ENCODE measurements around the gene KIF17. TPM values are rescaled to one million over a fixed set of nuclear protein-coding genes. Genes with fewer than 3 reads are reported as not detected.

KIF17 gene
- total RNA-seq, 1 experiment from 2014 or later = 2.4 TPM

DNA sequence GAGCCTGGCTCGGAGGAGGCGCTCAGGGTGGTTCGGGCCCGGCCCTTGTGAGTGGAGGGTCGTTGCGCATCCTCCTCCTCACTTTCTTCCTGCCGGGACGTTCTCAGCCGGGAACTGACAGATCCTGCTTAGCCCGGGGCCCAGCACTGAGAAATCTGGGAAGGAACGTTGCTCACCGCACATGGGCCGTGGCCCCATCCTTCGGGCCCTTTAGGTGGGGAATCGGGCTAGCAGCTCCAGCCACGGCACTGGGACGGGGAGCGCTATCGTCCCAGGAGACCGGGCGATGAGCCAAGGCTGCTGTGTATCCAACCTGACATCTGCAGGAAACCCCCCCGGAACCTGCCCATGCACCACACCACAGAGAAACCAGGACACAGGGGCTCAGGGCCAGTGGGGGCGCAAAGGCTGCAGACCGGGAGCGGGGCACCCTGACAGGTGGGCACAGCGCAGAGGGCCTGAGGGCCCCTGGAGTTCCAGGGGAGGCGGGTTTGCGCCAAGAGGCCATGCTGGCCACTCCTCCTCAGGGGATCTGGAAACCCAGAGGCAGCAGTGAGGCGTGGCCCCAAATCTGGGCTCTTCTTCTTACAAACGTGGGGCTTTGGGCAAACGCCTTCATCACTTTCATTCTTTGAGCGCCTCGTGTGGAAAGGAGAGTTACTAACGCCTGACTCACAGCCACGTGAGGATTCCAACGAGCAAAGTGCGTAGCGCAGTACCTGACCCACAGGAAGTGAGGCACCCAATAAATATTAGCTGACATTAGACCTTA, 15.0 kb upstream of the KIF17 start, which contains the start of gene SH2D5:
SH2D5 (minus strand) TSS at position 116 of the 772 bp plus-strand sequence. CDS start 4,659 bp downstream, outside the sequence.
- Histone ChIP-seq H4K20me1 (ENCODE audit: insufficient read depth) (no peaks in the 10 kb centered on the region), H3K27me3 (ENCODE audit: insufficient read depth, low read length) (no peaks in the 10 kb centered on the region), H3K79me2 (ENCODE audit: insufficient read depth, low read length) (peaks cover 5% of the 10 kb centered on the region; the same call in 1 of the 2 replicates), H3K36me3 (ENCODE audit: control insufficient read depth in 1 of 2, insufficient read depth in 2 of 2, low read length in 2 of 2) (peaks cover 3 to 10% of the 10 kb centered on the region in 2 experiments; a peak in 3 of 4 replicates), H3K9ac (ENCODE audit: low read length) (peak within 1 kb of the TSS; percentile 68), H3K4me1 (ENCODE audit: control insufficient read depth in 1 of 2, insufficient read depth in 2 of 2, low read length in 2 of 2) (peaks cover 17 to 49% of the 10 kb centered on the region in 2 experiments), H3K9me2 (ENCODE audit: insufficient read depth) (no peaks in the 10 kb centered on the region), H3K4me2 (ENCODE audit: low read length) (peak within 1 kb of the TSS; percentile 88), H3K4me3 (replicated peaks in 1 of 2; ENCODE audit: low read depth in 1 of 2, low read length in 2 of 2) (peak within 1 kb of the TSS; percentile 56), H3K9me3 (ENCODE audit: control insufficient read depth in 1 of 2, insufficient read depth in 1 of 2, low read depth in 1 of 2, low read length in 2 of 2) (no peaks in the 10 kb centered on the region), H2AFZ (ENCODE audit: low read depth, low read length, poor library complexity, severe bottlenecking) (no peak within 1 kb of the TSS), H3K27ac (ENCODE audit: low read depth, low read length) (peak within 1 kb of the TSS; percentile 93)
- intact Hi-C loops (cut with micrococcal nuclease) = no loop called here
- ATAC-seq (peak; percentile 73), DNase-seq (ENCODE audit: low read depth, low spot score) (peak; percentile 90)
- ChIA-PET RAD21 (ENCODE audit: low non-redundant PET in 1 of 2, low total read pairs in 2 of 2, uncharacterized antibody in 2 of 2, unreplicated experiment in 2 of 2) (interaction anchor here in 1 of 2 experiments (1.0 kb wide), 2 partner anchors 36 to 158 kb away, joined by 3 to 5 read pairs; no protein-coding TSS in a partner anchor), POLR2A (no interaction called here), CTCF (interaction anchor here (0.7 to 2.7 kb wide), 2 partner anchors 36 to 463 kb away, joined by 4 to 13 read pairs; no protein-coding TSS in a partner anchor)
- BruUV-seq (replicated peaks) = no TSS peak
- no peak for TF ChIP-seq EGR1 (IDR thresholded peaks at IDR 0.05; ENCODE audit: low read depth)
- no peak for TF ChIP-seq TCF7L2 (IDR thresholded peaks at IDR 0.05; ENCODE audit: borderline replicate concordance, extremely low read depth, insufficient read depth, insufficient read length)
- TF ChIP-seq SP1 (IDR thresholded peaks at IDR 0.05; ENCODE audit: low read depth) = peak; percentile 79
- TF ChIP-seq ZFX (IDR thresholded peaks at IDR 0.05) = no peak; the same call in 1 of the 2 replicates
- TF ChIP-seq, protein P1, sequence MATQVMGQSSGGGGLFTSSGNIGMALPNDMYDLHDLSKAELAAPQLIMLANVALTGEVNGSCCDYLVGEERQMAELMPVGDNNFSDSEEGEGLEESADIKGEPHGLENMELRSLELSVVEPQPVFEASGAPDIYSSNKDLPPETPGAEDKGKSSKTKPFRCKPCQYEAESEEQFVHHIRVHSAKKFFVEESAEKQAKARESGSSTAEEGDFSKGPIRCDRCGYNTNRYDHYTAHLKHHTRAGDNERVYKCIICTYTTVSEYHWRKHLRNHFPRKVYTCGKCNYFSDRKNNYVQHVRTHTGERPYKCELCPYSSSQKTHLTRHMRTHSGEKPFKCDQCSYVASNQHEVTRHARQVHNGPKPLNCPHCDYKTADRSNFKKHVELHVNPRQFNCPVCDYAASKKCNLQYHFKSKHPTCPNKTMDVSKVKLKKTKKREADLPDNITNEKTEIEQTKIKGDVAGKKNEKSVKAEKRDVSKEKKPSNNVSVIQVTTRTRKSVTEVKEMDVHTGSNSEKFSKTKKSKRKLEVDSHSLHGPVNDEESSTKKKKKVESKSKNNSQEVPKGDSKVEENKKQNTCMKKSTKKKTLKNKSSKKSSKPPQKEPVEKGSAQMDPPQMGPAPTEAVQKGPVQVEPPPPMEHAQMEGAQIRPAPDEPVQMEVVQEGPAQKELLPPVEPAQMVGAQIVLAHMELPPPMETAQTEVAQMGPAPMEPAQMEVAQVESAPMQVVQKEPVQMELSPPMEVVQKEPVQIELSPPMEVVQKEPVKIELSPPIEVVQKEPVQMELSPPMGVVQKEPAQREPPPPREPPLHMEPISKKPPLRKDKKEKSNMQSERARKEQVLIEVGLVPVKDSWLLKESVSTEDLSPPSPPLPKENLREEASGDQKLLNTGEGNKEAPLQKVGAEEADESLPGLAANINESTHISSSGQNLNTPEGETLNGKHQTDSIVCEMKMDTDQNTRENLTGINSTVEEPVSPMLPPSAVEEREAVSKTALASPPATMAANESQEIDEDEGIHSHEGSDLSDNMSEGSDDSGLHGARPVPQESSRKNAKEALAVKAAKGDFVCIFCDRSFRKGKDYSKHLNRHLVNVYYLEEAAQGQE (IDR thresholded peaks at IDR 0.05; ENCODE audit: low read depth) = no peak
- no peak for TF ChIP-seq CEBPB (IDR thresholded peaks at IDR 0.05; ENCODE audit: low read depth)
- TF ChIP-seq YY1 (IDR thresholded peaks at IDR 0.05; ENCODE audit: extremely low read depth, insufficient replicate concordance, low read depth, low read length) = no peak
- no peak for TF ChIP-seq POLR2A (IDR thresholded peaks at IDR 0.05; ENCODE audit: borderline replicate concordance, extremely low read depth, insufficient read depth, insufficient read length)
- no peak for TF ChIP-seq ELF1 (IDR thresholded peaks at IDR 0.05; ENCODE audit: borderline replicate concordance, low read depth)
- no peak; the same call in 1 of the 2 replicates for TF ChIP-seq RAD21 (IDR thresholded peaks at IDR 0.05; ENCODE audit: low read depth)
- TF ChIP-seq SRF (IDR thresholded peaks at IDR 0.05; ENCODE audit: low read depth) = no peak
- TF ChIP-seq, protein P2, sequence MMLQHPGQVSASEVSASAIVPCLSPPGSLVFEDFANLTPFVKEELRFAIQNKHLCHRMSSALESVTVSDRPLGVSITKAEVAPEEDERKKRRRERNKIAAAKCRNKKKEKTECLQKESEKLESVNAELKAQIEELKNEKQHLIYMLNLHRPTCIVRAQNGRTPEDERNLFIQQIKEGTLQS (IDR thresholded peaks at IDR 0.05) = no peak
- TF ChIP-seq SIN3A (IDR thresholded peaks at IDR 0.05; ENCODE audit: low read depth) = peak; percentile 83
- TF ChIP-seq EZH2phosphoT487 (IDR thresholded peaks at IDR 0.05; ENCODE audit: borderline replicate concordance) = no peak
- TF ChIP-seq ZBTB33 (IDR thresholded peaks at IDR 0.05; ENCODE audit: extremely low read depth, insufficient replicate concordance, low read length) = peak; percentile 28
- 0 out of 2 replicates have a peak, but pooled peaks have one; percentile 74 for TF ChIP-seq CBX3 (IDR thresholded peaks at IDR 0.05; ENCODE audit: low read depth)
- TF ChIP-seq POLR2AphosphoS5 (IDR thresholded peaks at IDR 0.05; ENCODE audit: low read depth, low read length) = 0 out of 2 replicates have a peak, but pooled peaks have one; percentile 32
- TF ChIP-seq, protein P3, sequence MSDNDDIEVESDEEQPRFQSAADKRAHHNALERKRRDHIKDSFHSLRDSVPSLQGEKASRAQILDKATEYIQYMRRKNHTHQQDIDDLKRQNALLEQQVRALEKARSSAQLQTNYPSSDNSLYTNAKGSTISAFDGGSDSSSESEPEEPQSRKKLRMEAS (IDR thresholded peaks at IDR 0.05) = peak; percentile 98
- TF ChIP-seq JUND (IDR thresholded peaks at IDR 0.05) = peak; percentile 76
- no peak for TF ChIP-seq EZH2 (IDR thresholded peaks at IDR 0.05)
- no peak for TF ChIP-seq ZNF274 (IDR thresholded peaks at IDR 0.05; ENCODE audit: low read depth, low read length)
- peak; percentile 90 for TF ChIP-seq FOSL1 (IDR thresholded peaks at IDR 0.05; ENCODE audit: low read depth)

Measured in HCT116 (cell line).